Adipose tissue (tissue), 3 donors: ENCODE measurements around the gene TIGD1. TPM values are rescaled to one million over a fixed set of nuclear protein-coding genes. Genes with fewer than 3 reads are reported as not detected.

Source experiments
- H3K27ac ChIP-seq: one replicate; pipeline ENCODE4 v1.5.1; 2013; ENCODE audit warnings: low read depth, low read length
- WGBS, 3 donors: extraction: QIAGEN DNeasy Blood & Tissue Kit; methylation state at CpG; one replicate each; pipeline ENCODE4 v1.1.7; 2013; 5-methylcytosine and 5-hydroxymethylcytosine counted together
- polyA plus RNA-seq, 3 donors: library from polyadenylated mRNA; stranded (reverse); fragments of 200-250 nt; gene quantifications; one replicate each; pipeline ENCODE4 v1.2.3, GENCODE V29; 2013
- donor health status: healthy with polysubstance abuse.
- donor health status: Bipolar disorder and iron deficiency.
- donor health status: healthy.

TIGD1 gene
- polyA plus RNA-seq, 3 donors: 1.2 to 1.4 (median 1.3) TPM

- no peak overlapping the region for H3K27ac ChIP-seq
- 67 to 79% (median 79%) methylated on average over 5 of the region's 5 CpGs for WGBS, 3 donors
Observed at GRCh38 chr2:232513353-232513752, 37.0 kb downstream of the TIGD1 start.

- 69 to 76% (median 73%) methylated on average over 10 of the region's 10 CpGs for WGBS, 3 donors
- no peak overlapping the region for H3K27ac ChIP-seq
Observed at GRCh38 chr2:232512602-232513001, 37.8 kb downstream of the TIGD1 start.

DNA sequence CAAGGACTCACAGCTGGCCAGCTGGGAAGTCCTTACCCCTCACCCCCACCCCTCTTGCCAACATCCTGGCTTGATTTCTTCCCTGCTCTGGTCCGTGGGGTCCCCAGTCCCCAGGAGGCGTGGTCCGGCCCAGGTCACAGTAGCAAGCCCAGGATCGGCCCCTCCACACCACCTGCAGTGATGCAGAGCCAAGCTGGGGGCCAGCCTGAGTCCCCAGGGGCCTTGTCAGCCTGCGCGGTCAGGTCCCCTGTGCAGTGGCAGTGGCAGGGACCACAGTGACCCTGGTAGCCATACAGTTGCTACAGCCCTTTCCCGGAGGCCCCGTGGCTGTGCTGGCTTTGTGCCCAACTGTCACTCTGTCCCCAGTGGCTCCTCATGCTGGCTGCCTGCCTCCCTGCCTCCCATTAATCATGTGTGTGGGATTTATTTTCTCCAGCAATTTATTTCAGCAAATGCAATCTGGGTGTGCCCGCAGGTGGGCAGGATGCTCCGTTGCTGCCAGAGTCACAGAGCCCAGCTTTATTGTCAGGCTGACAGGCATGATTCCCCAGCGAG lies 38.9 kb downstream of the TIGD1 start:
- 39 to 60% (median 46%) methylated on average over 11 of the region's 11 CpGs for WGBS, 3 donors
- no peak overlapping the region for H3K27ac ChIP-seq

- WGBS, 3 donors: 77 to 87% (median 84%) methylated on average over 7 of the region's 7 CpGs
- H3K27ac ChIP-seq: no peak overlapping the region
Observed at GRCh38 chr2:232508251-232508650, 42.1 kb downstream of the TIGD1 start.

DNA sequence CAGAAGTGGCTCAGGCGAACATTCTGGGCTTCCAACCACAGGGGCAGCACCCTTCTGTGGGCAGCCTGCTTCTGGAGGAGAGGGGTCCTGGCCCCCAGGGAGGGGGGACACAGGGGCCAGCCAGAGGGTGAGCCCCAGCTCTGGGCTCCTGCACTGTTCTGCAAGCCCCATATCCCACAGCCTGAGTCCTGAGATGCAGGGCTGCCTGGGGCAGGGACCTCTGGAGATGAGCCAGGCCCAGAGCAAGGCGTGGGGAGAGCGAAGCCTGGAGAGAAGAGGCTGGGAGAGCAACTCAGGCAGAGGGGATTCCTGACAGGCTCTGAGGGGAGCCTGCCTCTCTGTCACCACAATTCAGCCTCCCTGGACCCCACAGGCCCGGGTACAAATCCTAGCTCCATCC lies 43.6 kb downstream of the TIGD1 start:
- no peak overlapping the region for H3K27ac ChIP-seq
- 65 to 76% (median 72%) methylated on average over 4 of the region's 4 CpGs for WGBS, 3 donors

- H3K27ac ChIP-seq: no peak overlapping the region
- WGBS, 3 donors: 51 to 53% (median 51%) methylated on average over 10 of the region's 10 CpGs
Observed at GRCh38 chr2:232505856-232506255, 44.5 kb downstream of the TIGD1 start.

DNA sequence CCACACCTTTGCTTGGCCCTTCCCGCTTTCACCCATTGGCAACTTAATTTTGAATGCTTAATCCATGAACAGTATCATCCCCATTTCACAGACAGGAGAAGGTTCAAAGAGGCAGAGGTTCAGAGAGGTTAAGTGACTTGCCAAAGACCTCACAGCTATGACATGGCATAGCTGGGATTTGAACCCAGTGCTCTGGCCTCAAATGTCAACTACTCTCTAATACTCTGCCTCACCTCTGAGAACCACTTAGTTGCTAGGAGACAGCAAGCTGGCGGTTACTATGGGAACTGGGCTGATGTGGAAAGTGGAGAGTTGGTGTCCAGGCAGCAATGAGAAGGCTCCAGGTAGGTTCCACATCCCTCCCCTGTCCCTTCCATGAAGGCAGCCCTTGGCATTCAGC lies 45.9 kb downstream of the TIGD1 start:
- no peak overlapping the region for H3K27ac ChIP-seq
- WGBS, 3 donors: 82 to 85% (median 83%) methylated on average over 2 of the region's 2 CpGs

- H3K27ac ChIP-seq: no peak overlapping the region
- 24 to 68% (median 27%) methylated on average over 16 of the region's 16 CpGs for WGBS, 3 donors
Observed at GRCh38 chr2:232503809-232504323, 46.5 kb downstream of the TIGD1 start.

- 1 to 15% (median 1%) methylated on average over 49 to 74 of the region's 75 CpGs for WGBS, 3 donors
- H3K27ac ChIP-seq: no peak overlapping the region
Observed at GRCh38 chr2:232502911-232503808, 47.2 kb downstream of the TIGD1 start.

DNA sequence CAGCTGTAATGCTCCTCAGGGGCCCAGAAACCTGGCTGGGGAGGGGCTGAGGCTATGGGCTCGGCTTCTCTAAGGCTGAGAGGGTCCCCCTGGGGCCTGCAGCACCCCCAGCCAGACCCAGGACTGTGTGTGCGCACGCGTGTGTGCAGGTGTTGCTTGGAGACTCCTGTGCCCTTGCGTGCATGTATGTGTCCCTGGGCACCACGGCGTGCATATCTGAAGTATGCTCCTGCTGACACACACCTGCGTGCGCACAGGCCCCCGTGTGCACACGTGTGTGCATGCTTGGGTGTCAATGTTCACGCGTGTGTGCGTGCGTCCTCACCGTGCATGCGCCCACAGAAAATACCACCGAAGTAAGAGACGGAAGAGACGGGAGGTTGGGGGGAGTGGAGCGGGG lies 47.8 kb downstream of the TIGD1 start:
- no peak overlapping the region for H3K27ac ChIP-seq
- 13 to 31% (median 17%) methylated on average over 20 of the region's 21 CpGs for WGBS, 3 donors

- H3K27ac ChIP-seq: no peak overlapping the region
- WGBS, 3 donors: 39 to 51% (median 41%) methylated on average over 10 of the region's 10 CpGs
Observed at GRCh38 chr2:232501794-232502390, 48.5 kb downstream of the TIGD1 start.

GRCh38 chr2:232501331-232501771 lies 49.0 kb downstream of the TIGD1 start:
- H3K27ac ChIP-seq: no peak overlapping the region
- 56 to 79% (median 77%) methylated on average over 9 of the region's 9 CpGs for WGBS, 3 donors

DNA sequence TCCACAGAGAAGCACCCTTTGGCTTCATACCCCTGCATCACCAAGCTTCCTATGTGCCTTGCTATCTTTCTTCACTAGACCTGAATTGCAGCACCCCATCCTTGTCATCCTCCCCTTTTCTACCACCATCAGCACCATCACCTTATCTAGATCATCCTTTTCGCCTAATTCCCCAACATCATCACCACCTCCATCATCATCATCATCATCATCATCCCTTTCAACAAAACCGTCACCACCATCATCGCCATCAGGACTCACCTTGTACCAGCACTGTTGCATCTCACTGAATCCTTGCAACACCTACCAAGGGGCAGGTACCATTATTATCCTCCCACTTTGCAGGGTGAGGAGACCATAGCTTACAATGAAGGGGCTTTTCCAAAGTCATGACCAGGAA lies 51.9 kb downstream of the TIGD1 start:
- WGBS, 3 donors: 92 to 99% (median 96%) methylated on average over 3 of the region's 3 CpGs
- H3K27ac ChIP-seq: no peak overlapping the region

Other genes starting within 250 kb of the TIGD1 start
- not detected for gene ALPP, start 171.8 kb downstream of the TIGD1 start, polyA plus RNA-seq
- not detected for gene ALPG, start 143.7 kb downstream of the TIGD1 start, polyA plus RNA-seq
- under 1 TPM in 2 of 3 donors, not detected in 1; 0.02 to 0.03 TPM for gene ALPI, start 94.4 kb downstream of the TIGD1 start, polyA plus RNA-seq
- gene ECEL1, start 62.7 kb downstream of the TIGD1 start, polyA plus RNA-seq: 1 to 10 TPM in 1 of 3 donors, under 1 TPM in 2; 0.56 to 1.3 (median 0.68) TPM
- not detected for gene PRSS56, start 30.2 kb downstream of the TIGD1 start, polyA plus RNA-seq
- under 1 TPM in 1 of 3 donors, not detected in 2; 0.03 TPM for gene CHRND, start 24.4 kb downstream of the TIGD1 start, polyA plus RNA-seq
- gene CHRNG, start 10.9 kb downstream of the TIGD1 start, polyA plus RNA-seq: not detected
- 10 to 100 TPM; 42.4 to 60.2 (median 44.0) TPM for gene EIF4E2, start 132 bp upstream of the TIGD1 start, polyA plus RNA-seq
- gene EFHD1, start 83.0 kb upstream of the TIGD1 start, polyA plus RNA-seq: 10 to 100 TPM in 2 of 3 donors, 1 to 10 TPM in 1; 2.6 to 59.5 (median 18.9) TPM
- 10 to 100 TPM; 14.6 to 23.6 (median 17.0) TPM for gene GIGYF2, start 146.8 kb upstream of the TIGD1 start, polyA plus RNA-seq
- under 1 TPM in 1 of 3 donors, not detected in 2; 0.15 TPM for gene KCNJ13, start 226.0 kb upstream of the TIGD1 start, polyA plus RNA-seq